Neuronal stem cell (in vitro differentiated cells): ENCODE results near the gene PSAP.
"Not testable (repeated sequence)": the region's sequence is repeated elsewhere in the genome, so short reads cannot be mapped to it uniquely, and the experiment has no call there.

Experiments
- DNase-seq: peaks from one replicate; pipeline ENCODE4 v3.0.0-alpha.2; 2013; ENCODE audit warnings: low spot score
- H2AFZ ChIP-seq: one replicate; pipeline ENCODE4 v1.6.1; 2013; ENCODE audit warnings: mild to moderate bottlenecking, low read length, inconsistent platforms
- H2AK5ac ChIP-seq: 2 replicates; pipeline ENCODE4 v1.6.1; 2013; ENCODE audit warnings: low read depth, mild to moderate bottlenecking, inconsistent platforms, low read length, moderate library complexity, mixed read lengths
- H2BK120ac ChIP-seq: 2 replicates; pipeline ENCODE4 v1.6.1; 2013; ENCODE audit warnings: low read depth, mild to moderate bottlenecking, inconsistent platforms, low read length, moderate library complexity, mixed read lengths
- H2BK12ac ChIP-seq: one replicate; pipeline ENCODE4 v1.6.1; 2013; ENCODE audit warnings: low read length, inconsistent platforms
- H2BK15ac ChIP-seq: 2 replicates; pipeline ENCODE4 v1.6.1; 2013; ENCODE audit warnings: mild to moderate bottlenecking, low read length, inconsistent platforms, mixed read lengths
- H2BK5ac ChIP-seq: one replicate; pipeline ENCODE4 v1.6.1; 2013; ENCODE audit warnings: inconsistent platforms, mild to moderate bottlenecking, low read length, moderate library complexity
- H3K14ac ChIP-seq: one replicate; pipeline ENCODE4 v1.6.1; 2013; ENCODE audit warnings: low read length, inconsistent platforms
- H3K18ac ChIP-seq: 2 replicates; pipeline ENCODE4 v1.6.1; 2013; ENCODE audit warnings: low read length, inconsistent platforms
- H3K23ac ChIP-seq: 2 replicates; pipeline ENCODE4 v1.6.1; 2013; ENCODE audit warnings: low read depth, mild to moderate bottlenecking, mixed read lengths, low read length, inconsistent platforms; ENCODE audit not compliant: poor library complexity
- H3K27ac ChIP-seq: replicated peaks from 3 replicates; pipeline ENCODE4 v1.5.1; 2013; ENCODE audit warnings: low read length, inconsistent platforms
- H3K27me3 ChIP-seq, 3 experiments: 2 replicates each; pipeline ENCODE4 v1.6.1; 2013; ENCODE audit warnings: low read length in 3 of 3, mild to moderate bottlenecking in 2 of 3, inconsistent platforms in 1 of 3, low read depth in 1 of 3, mixed read lengths in 1 of 3, moderate library complexity in 1 of 3; ENCODE audit not compliant: control insufficient read depth in 3 of 3, insufficient read depth in 3 of 3
- H3K36me3 ChIP-seq, 2 donors: replicated peaks in 1 of 2; 2 replicates each; pipeline ENCODE4 v1.6.1; 2013; ENCODE audit warnings: low read length in 2 of 2; ENCODE audit not compliant: control insufficient read depth in 2 of 2, insufficient read depth in 2 of 2
- H3K4ac ChIP-seq: 2 replicates; pipeline ENCODE4 v1.6.1; 2013; ENCODE audit warnings: inconsistent platforms, mild to moderate bottlenecking, low read length, moderate library complexity
- H3K4me1 ChIP-seq, 2 donors: 1 replicate in 1 of 2; 2 replicates in 1 of 2; pipeline ENCODE4 v1.6.1; 2013; ENCODE audit warnings: low read length in 2 of 2, low read depth in 1 of 2; ENCODE audit not compliant: control insufficient read depth in 2 of 2, insufficient read depth in 1 of 2
- H3K4me2 ChIP-seq: one replicate; pipeline ENCODE4 v1.6.1; 2013; ENCODE audit warnings: mild to moderate bottlenecking, low read length, inconsistent platforms; ENCODE audit not compliant: insufficient read depth, poor library complexity, severe bottlenecking
- H3K4me3 ChIP-seq, 2 donors: 2 replicates each; pipeline ENCODE4 v1.5.1; 2013; ENCODE audit warnings: low read length in 2 of 2, mild to moderate bottlenecking in 2 of 2, inconsistent platforms in 1 of 2, moderate library complexity in 1 of 2
- H3K79me1 ChIP-seq: one replicate; pipeline ENCODE4 v1.6.1; 2013; ENCODE audit warnings: low read depth, mild to moderate bottlenecking, inconsistent platforms, low read length, moderate library complexity
- H3K9ac ChIP-seq: one replicate; pipeline ENCODE4 v1.6.1; 2013; ENCODE audit warnings: mild to moderate bottlenecking, low read depth, low read length, inconsistent platforms; ENCODE audit not compliant: poor library complexity
- H3K9me3 ChIP-seq, 2 donors: replicated peaks in 1 of 2; 2 replicates each; pipeline versions ENCODE3 to v1.6.1; 2013; ENCODE audit warnings: low read length in 2 of 2, mild to moderate bottlenecking in 2 of 2, inconsistent platforms in 1 of 2, low read depth in 1 of 2, mixed read lengths in 1 of 2, moderate library complexity in 1 of 2; ENCODE audit not compliant: control insufficient read depth in 2 of 2, insufficient read depth in 1 of 2
- H4K8ac ChIP-seq: one replicate; pipeline ENCODE4 v1.6.1; 2013; ENCODE audit warnings: low read depth, mild to moderate bottlenecking, inconsistent platforms, low read length, moderate library complexity
- H4K91ac ChIP-seq: one replicate; pipeline ENCODE4 v1.6.1; 2013; ENCODE audit warnings: low read length, low read depth, mild to moderate bottlenecking, inconsistent platforms; ENCODE audit not compliant: poor library complexity
- WGBS, 2 donors: extraction: QIAGEN DNeasy Blood & Tissue Kit; methylation state at CpG; one replicate each; pipeline ENCODE4 v1.1.7; 2013; ENCODE audit warnings: missing lambda C conversion rate in 2 of 2, mixed read lengths in 1 of 2; ENCODE audit not compliant: insufficient read length in 2 of 2, insufficient replicate concordance in 1 of 2; ENCODE audit errors: extremely low coverage in 2 of 2; 5-methylcytosine and 5-hydroxymethylcytosine counted together

Gene PSAP

DNA sequence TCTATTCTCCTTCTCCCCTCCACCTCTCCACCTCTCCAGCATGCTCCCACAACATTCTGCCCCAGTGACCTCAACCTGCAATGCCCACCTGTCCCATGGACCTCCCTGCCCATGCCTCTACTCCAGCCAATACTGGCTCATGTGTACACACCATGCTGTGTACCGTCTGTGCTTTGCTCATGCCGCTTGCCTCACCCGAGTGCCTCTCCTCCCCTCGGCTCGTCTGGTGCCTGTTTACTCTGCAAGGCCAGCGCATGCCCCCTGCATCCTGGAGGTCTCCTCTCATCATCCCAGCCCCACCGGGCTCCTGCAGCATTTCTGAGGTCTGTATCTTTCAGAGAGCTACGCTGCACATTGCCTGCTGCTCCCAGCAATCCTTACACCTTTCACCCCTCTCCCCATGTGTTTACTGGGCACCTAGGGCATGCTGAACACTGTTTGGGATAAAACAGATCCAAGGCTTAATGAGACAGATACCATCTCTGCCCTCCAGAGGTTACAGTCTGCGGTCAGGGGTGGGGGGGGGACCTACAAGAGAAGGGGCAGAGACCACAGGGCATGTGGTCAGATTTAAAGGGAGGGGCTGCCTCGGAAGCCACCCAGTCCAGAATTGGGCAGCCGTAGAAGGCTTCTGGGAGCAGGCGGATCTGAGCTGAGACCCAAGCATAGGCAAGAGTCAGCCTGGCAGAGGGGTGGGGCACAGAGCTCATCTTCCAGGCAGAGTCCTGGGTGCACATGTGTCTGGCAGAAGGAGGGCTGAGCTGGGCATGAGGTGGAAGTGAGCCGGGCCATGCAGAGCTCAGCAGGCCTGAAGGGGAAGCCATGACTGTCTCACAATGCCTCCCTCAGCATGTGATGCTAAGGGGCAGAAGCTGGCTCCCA lies 29.6 kb upstream of the PSAP start:
- no peak overlapping the region for H2AK5ac ChIP-seq
- H2BK15ac ChIP-seq: no peak overlapping the region
- no peaks in the 10 kb centered on the region for H3K79me1 ChIP-seq
- peak overlapping the region; percentile 77 for H3K18ac ChIP-seq
- H3K27ac ChIP-seq: no peak overlapping the region
- no peak overlapping the region for H3K14ac ChIP-seq
- H3K4me2 ChIP-seq: no peak overlapping the region
- no peak overlapping the region for H3K4ac ChIP-seq
- peak overlapping the region; percentile 33 for H2AFZ ChIP-seq
- no peak overlapping the region for H3K9ac ChIP-seq
- no peak overlapping the region for H2BK120ac ChIP-seq
- no peaks in the 10 kb centered on the region for H3K9me3 ChIP-seq
- peaks cover 0 to 3% (median 0%) of the 10 kb centered on the region in 3 experiments for H3K27me3 ChIP-seq
- H3K4me3 ChIP-seq: no peak overlapping the region
- no CpG with 5 or more reads among the region's 13 CpGs for WGBS, 2 donors
- H3K23ac ChIP-seq: peak overlapping the region; percentile 90
- no peaks in the 10 kb centered on the region for H3K36me3 ChIP-seq
- no peak overlapping the region for H4K91ac ChIP-seq
- H3K4me1 ChIP-seq: peaks cover 3% of the 10 kb centered on the region in 2 donors
- no peak overlapping the region for H2BK12ac ChIP-seq
- no peak for DNase-seq
- no peak overlapping the region for H2BK5ac ChIP-seq
- peak overlapping the region; percentile 75 for H4K8ac ChIP-seq

GRCh38 chr10:71878327-71879034 lies 27.4 kb upstream of the PSAP start:
- no peaks in the 10 kb centered on the region for H3K36me3 ChIP-seq
- H3K9ac ChIP-seq: no peak overlapping the region
- H2BK15ac ChIP-seq: no peak overlapping the region
- H4K91ac ChIP-seq: no peak overlapping the region
- no peak overlapping the region for H2BK120ac ChIP-seq
- H3K27ac ChIP-seq: no peak overlapping the region
- H2AK5ac ChIP-seq: no peak overlapping the region
- DNase-seq: no peak
- no peaks in the 10 kb centered on the region for H3K27me3 ChIP-seq
- H3K23ac ChIP-seq: no peak overlapping the region
- peak overlapping the region in 1 of 2 donors; percentile 19 for H3K4me3 ChIP-seq
- WGBS, 2 donors: no CpG with 5 or more reads among the region's 18 CpGs
- H3K4me1 ChIP-seq: peaks cover 3% of the 10 kb centered on the region in 2 donors
- H3K4me2 ChIP-seq: no peak overlapping the region
- H3K4ac ChIP-seq: no peak overlapping the region
- H2BK12ac ChIP-seq: no peak overlapping the region
- H3K18ac ChIP-seq: no peak overlapping the region
- H3K79me1 ChIP-seq: no peaks in the 10 kb centered on the region
- H3K9me3 ChIP-seq: no peaks in the 10 kb centered on the region
- no peak overlapping the region for H3K14ac ChIP-seq
- H2AFZ ChIP-seq: peak overlapping the region; percentile 78
- H4K8ac ChIP-seq: no peak overlapping the region
- no peak overlapping the region for H2BK5ac ChIP-seq

DNA sequence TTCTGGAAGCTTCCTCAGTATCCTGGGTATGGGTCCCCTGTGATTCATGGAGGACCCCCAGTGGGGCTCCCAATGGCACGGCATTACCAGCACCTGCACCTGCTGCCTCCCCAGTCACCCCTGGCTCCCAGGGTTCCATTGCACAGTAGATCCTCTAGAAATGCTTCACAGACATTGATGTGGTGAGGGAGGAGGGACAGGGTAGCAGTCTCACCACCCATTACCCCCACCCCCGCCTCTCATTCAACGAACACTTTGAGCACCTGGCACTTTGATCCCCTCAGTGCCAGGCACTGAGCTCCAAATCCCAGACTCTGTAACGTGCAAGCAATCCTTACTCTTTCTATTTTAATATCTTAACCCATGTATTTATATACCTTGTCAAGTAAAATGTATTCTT lies 26.8 kb upstream of the PSAP start:
- Histone ChIP-seq H4K91ac (no peak overlapping the region), H2BK12ac (no peak overlapping the region), H3K9ac (no peak overlapping the region), H3K18ac (no peak overlapping the region), H3K23ac (no peak overlapping the region), H3K4me1 (peaks cover 3% of the 10 kb centered on the region in 2 donors), H3K4ac (no peak overlapping the region), H3K27ac (no peak overlapping the region), H2BK5ac (no peak overlapping the region), H2BK15ac (no peak overlapping the region), H3K14ac (no peak overlapping the region), H3K36me3 (no peaks in the 10 kb centered on the region), H2AFZ (no peak overlapping the region), H3K4me2 (no peak overlapping the region), H3K27me3 (no peaks in the 10 kb centered on the region), H3K9me3 (no peaks in the 10 kb centered on the region), H3K79me1 (no peaks in the 10 kb centered on the region), H4K8ac (no peak overlapping the region), H2AK5ac (no peak overlapping the region), H2BK120ac (no peak overlapping the region), H3K4me3 (no peak overlapping the region)
- DNase-seq: no peak
- WGBS, 2 donors: no CpG with 5 or more reads among the region's 4 CpGs

GRCh38 chr10:71874680-71875354 lies 23.8 kb upstream of the PSAP start:
- not testable (repeated sequence) for H2BK15ac ChIP-seq, H2BK5ac ChIP-seq, H3K79me1 ChIP-seq, H3K27me3 ChIP-seq, H3K36me3 ChIP-seq, H3K4me3 ChIP-seq, H3K4me2 ChIP-seq, H3K23ac ChIP-seq, H3K27ac ChIP-seq, H3K18ac ChIP-seq, H4K91ac ChIP-seq, H3K4ac ChIP-seq, H2BK120ac ChIP-seq, H3K9ac ChIP-seq, H4K8ac ChIP-seq, H2AK5ac ChIP-seq, H2AFZ ChIP-seq, H3K4me1 ChIP-seq, H3K14ac ChIP-seq, H2BK12ac ChIP-seq, H3K9me3 ChIP-seq, DNase-seq
- WGBS, 2 donors: no CpG with 5 or more reads among the region's 13 CpGs
